Suprapubic skin (tissue), 4 donors: ENCODE data around the gene ECE1. TPM values are rescaled to one million over a fixed set of nuclear protein-coding genes. Genes with fewer than 3 reads are reported as not detected.

ENCODE experiments used
- DNase-seq, 2 donors: peaks; one replicate each; pipeline ENCODE4 v3.0.0-alpha.2; 2019; ENCODE audit warnings: low spot score in 2 of 2
- H3K27ac ChIP-seq: fragments of 200-600 bp; sonication (generic); one replicate; pipeline ENCODE4 v1.5.1; 2019
- H3K27me3 ChIP-seq: fragments of 200-600 bp; sonication (generic); one replicate; pipeline ENCODE4 v1.5.1; 2019
- H3K36me3 ChIP-seq: fragments of 200-600 bp; sonication (generic); one replicate; pipeline ENCODE4 v1.5.1; 2019
- H3K4me1 ChIP-seq: fragments of 200-600 bp; sonication (generic); one replicate; pipeline ENCODE4 v1.5.1; 2019
- H3K4me3 ChIP-seq: fragments of 200-600 bp; sonication (generic); one replicate; pipeline ENCODE4 v1.5.1; 2019; ENCODE audit warnings: mild to moderate bottlenecking
- H3K9me3 ChIP-seq: fragments of 200-600 bp; sonication (generic); one replicate; pipeline ENCODE4 v1.5.1; 2019
- CTCF ChIP-seq, 2 donors: fragments of 200-600 bp in 1 of 2; fragments of 450-650 bp in 1 of 2; sonication (generic) in 1 of 2; IDR thresholded peaks; one replicate each; pipeline ENCODE4 v1.5.1; 2016 to 2019; ENCODE audit warnings: antibody characterized with exemption in 2 of 2, mild to moderate bottlenecking in 1 of 2, moderate library complexity in 1 of 2
- EP300 ChIP-seq: sonication (generic); formaldehyde crosslinking; IDR thresholded peaks from one replicate; pipeline ENCODE4 v1.6.1; 2017; ENCODE audit warnings: antibody characterized with exemption
- POLR2A ChIP-seq, 2 donors: fragments of 450-650 bp; IDR thresholded peaks; one replicate each; pipeline ENCODE4 v1.6.1; 2017; ENCODE audit warnings: antibody characterized with exemption in 2 of 2, mild to moderate bottlenecking in 2 of 2, moderate library complexity in 2 of 2
- POLR2AphosphoS5 ChIP-seq, 3 donors: sonication (generic); formaldehyde crosslinking; IDR thresholded peaks; one replicate each; pipeline ENCODE4 v1.6.1; 2017; ENCODE audit warnings: antibody characterized with exemption in 3 of 3
- whole genome bisulfite sequencing: methylation state at CpG from one replicate; pipeline ENCODE4 v1.1.5; 2018; 5-methylcytosine and 5-hydroxymethylcytosine counted together
- total RNA-seq, 4 donors: library from RNA; depleted of rRNA; stranded (reverse); fragments of >200 nt; gene quantifications; one replicate each; pipeline ENCODE4 v1.1.0, GENCODE V29; 2016

ECE1 gene
- total RNA-seq, 4 donors from 2014 or later, result 40.8 to 64.2 (median 55.3) TPM

DNA sequence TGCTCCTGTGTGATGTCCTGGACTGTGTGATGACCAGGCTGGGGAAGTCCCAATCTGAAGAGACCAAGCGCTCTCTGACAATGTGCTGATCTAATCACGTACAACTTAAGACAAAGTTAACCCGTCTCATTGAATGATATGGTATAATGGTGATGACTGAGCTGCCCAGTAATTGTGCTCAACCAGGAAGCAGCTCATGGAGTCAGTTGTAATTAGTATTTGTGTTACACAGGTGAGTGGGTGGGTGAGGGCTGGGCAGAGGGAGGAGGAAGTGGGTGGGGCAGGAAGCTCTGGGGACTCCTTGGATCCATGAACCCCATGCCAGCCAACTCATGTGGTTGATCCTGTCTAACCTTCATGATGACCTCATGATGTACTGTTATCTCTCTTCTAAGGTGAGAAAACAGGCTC is 8.7 kb upstream of the ECE1 start:
- 48% methylated on average over 3 of the region's 3 CpGs for WGBS
- DNase-seq, result peak in 1 of 2 donors; percentile 55
- no peaks in the 10 kb centered on the region for H3K36me3 ChIP-seq
- TF ChIP-seq EP300 (no peak), POLR2A (IDR thresholded peaks at IDR 0.05) (no peak)
- H3K27ac ChIP-seq, result no peak overlapping the region
- H3K4me1 ChIP-seq, result peaks cover 53% of the 10 kb centered on the region
- no peaks in the 10 kb centered on the region for H3K9me3 ChIP-seq
- no peaks in the 10 kb centered on the region for H3K27me3 ChIP-seq
- no peak overlapping the region for H3K4me3 ChIP-seq

- DNase-seq, result peak in 1 of 2 donors; percentile 76
- WGBS, result 84% methylated on average over 13 of the region's 13 CpGs
- H3K27ac ChIP-seq, result no peak overlapping the region
- H3K27me3 ChIP-seq, result no peaks in the 10 kb centered on the region
- no peaks in the 10 kb centered on the region for H3K9me3 ChIP-seq
- no peaks in the 10 kb centered on the region for H3K36me3 ChIP-seq
- no peak for TF ChIP-seq POLR2AphosphoS5 (IDR thresholded peaks at IDR 0.05)
- TF ChIP-seq EP300, result no peak
- no peak for TF ChIP-seq CTCF (IDR thresholded peaks at IDR 0.05)
- no peak for TF ChIP-seq POLR2A (IDR thresholded peaks at IDR 0.05)
- H3K4me1 ChIP-seq, result peaks cover 55% of the 10 kb centered on the region
- H3K4me3 ChIP-seq, result no peak overlapping the region
Measured at GRCh38 chr1:21297975-21298374, 7.7 kb upstream of the ECE1 start.

GRCh38 chr1:21296509-21297354 is 6.5 kb upstream of the ECE1 start:
- WGBS, result 85% methylated on average over 2 of the region's 7 CpGs
- peak overlapping the region; percentile 3 for H3K27ac ChIP-seq
- peaks cover 54% of the 10 kb centered on the region for H3K4me1 ChIP-seq
- H3K4me3 ChIP-seq, result no peak overlapping the region
- no peak for TF ChIP-seq POLR2AphosphoS5 (IDR thresholded peaks at IDR 0.05)
- no peak for TF ChIP-seq EP300
- TF ChIP-seq POLR2A (IDR thresholded peaks at IDR 0.05), result no peak
- TF ChIP-seq CTCF (IDR thresholded peaks at IDR 0.05), result no peak
- H3K27me3 ChIP-seq, result no peaks in the 10 kb centered on the region
- H3K9me3 ChIP-seq, result no peaks in the 10 kb centered on the region
- no peaks in the 10 kb centered on the region for H3K36me3 ChIP-seq
- DNase-seq, result peak in 1 of 2 donors; percentile 55

- no peak for TF ChIP-seq POLR2AphosphoS5 (IDR thresholded peaks at IDR 0.05)
- TF ChIP-seq POLR2A (IDR thresholded peaks at IDR 0.05), result no peak
- TF ChIP-seq CTCF (IDR thresholded peaks at IDR 0.05), result no peak
- TF ChIP-seq EP300, result no peak
- Histone ChIP-seq H3K36me3 (no peaks in the 10 kb centered on the region), H3K27me3 (no peaks in the 10 kb centered on the region), H3K27ac (no peak overlapping the region), H3K4me1 (peaks cover 63% of the 10 kb centered on the region), H3K4me3 (no peak overlapping the region), H3K9me3 (no peaks in the 10 kb centered on the region)
- no peak for DNase-seq
- 74% methylated on average over 6 of the region's 6 CpGs for WGBS
Measured at GRCh38 chr1:21295545-21295944, 5.3 kb upstream of the ECE1 start.

DNA sequence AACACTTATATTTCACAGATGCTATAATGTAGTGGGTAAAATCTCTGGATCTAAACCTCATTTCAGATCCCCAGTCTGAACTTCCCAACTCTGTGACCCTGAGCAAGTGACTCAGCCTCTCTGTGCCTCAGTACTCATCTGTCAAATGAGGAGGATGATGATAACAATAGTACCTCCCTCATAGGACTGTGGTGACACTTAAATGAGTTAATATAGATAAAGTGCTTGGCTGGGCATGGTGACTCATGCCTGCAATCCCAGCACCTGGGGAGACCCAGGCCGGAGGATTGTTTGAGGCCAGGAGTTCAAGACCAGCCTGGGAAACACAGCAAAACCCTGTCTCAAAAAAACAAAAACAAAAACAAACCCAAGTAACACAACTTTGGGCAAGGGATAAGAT is 4.7 kb upstream of the ECE1 start:
- 85% methylated on average over 1 of the region's 1 CpG for WGBS
- H3K4me1 ChIP-seq, result peaks cover 66% of the 10 kb centered on the region

More for the DNA sequence above, 4.7 kb upstream of the ECE1 start:
- Histone ChIP-seq H3K4me3 (no peak overlapping the region), H3K27me3 (no peaks in the 10 kb centered on the region), H3K36me3 (no peaks in the 10 kb centered on the region), H3K9me3 (no peaks in the 10 kb centered on the region), H3K27ac (peak overlapping the region; percentile 47)
- DNase-seq, result no peak
- no peak for TF ChIP-seq CTCF (IDR thresholded peaks at IDR 0.05)
- no peak for TF ChIP-seq POLR2AphosphoS5 (IDR thresholded peaks at IDR 0.05)
- TF ChIP-seq EP300, result no peak
- no peak for TF ChIP-seq POLR2A (IDR thresholded peaks at IDR 0.05)
